Prostate gland (tissue), 2 donors: Measurements from ENCODE around the gene UNC13B. TPM values are rescaled to one million over a fixed set of nuclear protein-coding genes. Genes with fewer than 3 reads are reported as not detected.

ENCODE experiments used
- DNase-seq: peaks from one replicate; pipeline ENCODE4 v3.0.0-alpha.2; 2019; ENCODE audit warnings: low spot score
- H3K27ac ChIP-seq, 2 donors: fragments of 200-600 bp; sonication (generic); 2 replicates each; pipeline ENCODE4 v1.5.1; 2017 to 2019
- H3K27me3 ChIP-seq: fragments of 200-600 bp; sonication (generic); replicated peaks from 2 replicates; pipeline ENCODE4 v1.5.1; 2019; ENCODE audit not compliant: insufficient read depth
- H3K36me3 ChIP-seq, 2 donors: fragments of 200-600 bp; sonication (generic); 1 replicate in 1 of 2; 2 replicates in 1 of 2; pipeline versions ENCODE4 v1.5.1 to v1.8.1; 2017 to 2019
- H3K4me1 ChIP-seq: fragments of 200-600 bp; sonication (generic); replicated peaks from 2 replicates; pipeline ENCODE4 v1.5.1; 2019
- H3K4me3 ChIP-seq, 2 donors: fragments of 200-600 bp; sonication (generic); 2 replicates each; pipeline ENCODE4 v1.5.1; 2017 to 2019
- H3K9me3 ChIP-seq: fragments of 200-600 bp; sonication (generic); 2 replicates; pipeline ENCODE4 v1.5.1; 2017
- POLR2A ChIP-seq: fragments of 450-650 bp; IDR thresholded peaks from one replicate; pipeline ENCODE4 v1.6.1; 2016; ENCODE audit warnings: antibody characterized with exemption, mild to moderate bottlenecking
- POLR2AphosphoS5 ChIP-seq: sonication (generic); formaldehyde crosslinking; IDR thresholded peaks from one replicate; pipeline ENCODE4 v1.6.1; 2017; ENCODE audit warnings: antibody characterized with exemption
- WGBS: methylation state at CpG from one replicate; pipeline ENCODE4 v1.1.5; 2018; 5-methylcytosine and 5-hydroxymethylcytosine counted together
- intact Hi-C: fragments of 100-400 bp; cut with DNase I; formaldehyde crosslinking; loops from one replicate; pipeline ENCODE4 v1.14.2; 2022
- total RNA-seq, 2 donors: library from RNA; depleted of rRNA; stranded (reverse); fragments of >200 nt; gene quantifications; one replicate each; pipeline ENCODE4 v1.1.0, GENCODE V29; 2016
- TF ChIP-seq, protein P1 (sequence below), 4 experiments: fragments of 200-600 bp in 2 of 4; fragments of 450-650 bp in 2 of 4; sonication (generic) in 2 of 4; IDR thresholded peaks; 1 replicate in 3 of 4; 2 replicates in 1 of 4; pipeline ENCODE4 v1.5.1; 2016 to 2019; ENCODE audit warnings: antibody characterized with exemption in 4 of 4, mild to moderate bottlenecking in 2 of 4, moderate library complexity in 2 of 4

UNC13B gene
- total RNA-seq, 2 donors from 2014 or later = 63.8 to 140 TPM

DNA sequence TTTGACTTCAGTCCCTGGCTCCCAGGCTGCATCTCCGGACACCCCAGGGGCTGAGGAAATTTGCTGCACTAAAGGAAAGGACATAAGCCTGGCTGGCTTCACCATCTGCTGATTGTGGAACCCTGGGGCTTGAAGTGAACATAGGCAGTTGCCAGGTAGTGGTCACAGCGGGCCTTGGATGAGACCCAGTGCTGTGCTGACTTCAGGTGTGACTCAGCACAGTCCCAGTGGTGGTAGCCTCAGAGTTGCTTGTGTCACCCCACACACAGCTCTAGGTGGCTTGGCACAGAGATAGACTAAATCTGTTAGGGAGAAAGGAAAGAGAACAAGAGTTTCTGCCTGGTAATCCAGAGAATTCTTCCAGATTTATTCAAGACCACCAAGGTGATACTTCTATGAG is 292.0 kb downstream of the UNC13B start:
- WGBS = 87% methylated on average over 2 of the region's 2 CpGs
- Histone ChIP-seq H3K4me1 (no peaks in the 10 kb centered on the region), H3K27ac (no peak overlapping the region), H3K36me3 (no peaks in the 10 kb centered on the region), H3K4me3 (no peak overlapping the region), H3K27me3 (no peaks in the 10 kb centered on the region), H3K9me3 (no peaks in the 10 kb centered on the region)
- DNase-seq = no peak
- intact Hi-C loops = no loop called here
- TF ChIP-seq, protein P1, sequence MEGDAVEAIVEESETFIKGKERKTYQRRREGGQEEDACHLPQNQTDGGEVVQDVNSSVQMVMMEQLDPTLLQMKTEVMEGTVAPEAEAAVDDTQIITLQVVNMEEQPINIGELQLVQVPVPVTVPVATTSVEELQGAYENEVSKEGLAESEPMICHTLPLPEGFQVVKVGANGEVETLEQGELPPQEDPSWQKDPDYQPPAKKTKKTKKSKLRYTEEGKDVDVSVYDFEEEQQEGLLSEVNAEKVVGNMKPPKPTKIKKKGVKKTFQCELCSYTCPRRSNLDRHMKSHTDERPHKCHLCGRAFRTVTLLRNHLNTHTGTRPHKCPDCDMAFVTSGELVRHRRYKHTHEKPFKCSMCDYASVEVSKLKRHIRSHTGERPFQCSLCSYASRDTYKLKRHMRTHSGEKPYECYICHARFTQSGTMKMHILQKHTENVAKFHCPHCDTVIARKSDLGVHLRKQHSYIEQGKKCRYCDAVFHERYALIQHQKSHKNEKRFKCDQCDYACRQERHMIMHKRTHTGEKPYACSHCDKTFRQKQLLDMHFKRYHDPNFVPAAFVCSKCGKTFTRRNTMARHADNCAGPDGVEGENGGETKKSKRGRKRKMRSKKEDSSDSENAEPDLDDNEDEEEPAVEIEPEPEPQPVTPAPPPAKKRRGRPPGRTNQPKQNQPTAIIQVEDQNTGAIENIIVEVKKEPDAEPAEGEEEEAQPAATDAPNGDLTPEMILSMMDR (IDR thresholded peaks at IDR 0.05) = no peak
- TF ChIP-seq POLR2A (no peak), POLR2AphosphoS5 (no peak)

Other genes starting within 250 kb of the UNC13B start
- 100 to 1,000 TPM in 1 of 2 donors, not detected in 1; 111 TPM for gene PHF24, start 203.7 kb upstream of the UNC13B start, total RNA-seq
- 10 to 100 TPM; 16.5 to 43.3 TPM for gene DNAJB5, start 172.3 kb upstream of the UNC13B start, total RNA-seq
- gene VCP, start 89.4 kb upstream of the UNC13B start, total RNA-seq = 100 to 1,000 TPM; 161 to 180 TPM
- gene FANCG, start 82.1 kb upstream of the UNC13B start, total RNA-seq = 10 to 100 TPM; 12.9 to 16.8 TPM
- 10 to 100 TPM; 29.9 to 30.7 TPM for gene PIGO, start 65.4 kb upstream of the UNC13B start, total RNA-seq
- 100 to 1,000 TPM; 100 to 114 TPM for gene STOML2, start 58.9 kb upstream of the UNC13B start, total RNA-seq
- gene ATOSB, start 46.1 kb upstream of the UNC13B start, total RNA-seq = 10 to 100 TPM; 15.9 to 21.3 TPM